ENCODE measurements around the gene TMEM95.

The TMEM95 gene

DNA sequence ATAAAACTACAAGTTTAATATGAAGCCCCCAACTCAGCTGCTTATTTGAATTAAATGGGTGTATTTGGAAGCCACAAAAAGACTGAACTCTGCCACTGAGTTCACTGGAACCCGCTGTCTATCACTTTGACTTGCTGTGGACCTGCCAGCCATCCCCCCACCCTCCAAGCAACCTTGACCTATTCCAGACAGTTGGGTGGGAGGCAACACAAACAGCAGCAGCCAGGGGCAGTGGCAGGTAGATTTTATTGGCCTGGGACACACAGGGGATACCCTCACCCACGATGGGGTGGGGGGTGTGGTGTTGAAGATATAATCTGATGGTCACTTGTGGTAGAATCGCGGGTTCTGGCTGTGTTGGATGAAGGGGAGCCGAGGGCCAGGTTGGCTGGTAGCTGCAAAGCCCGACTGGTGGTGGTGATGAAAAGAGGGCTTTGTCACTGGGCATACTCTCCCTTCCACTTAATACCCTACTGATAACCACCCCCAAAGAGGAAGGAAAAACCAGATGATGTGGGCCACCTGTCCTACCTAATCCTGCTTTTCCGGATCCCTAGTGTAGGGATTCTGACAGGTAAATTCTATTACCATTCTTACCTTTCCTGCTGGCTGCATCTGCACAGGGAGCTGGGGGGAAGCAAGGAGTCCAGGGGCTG, 42.4 kb upstream of the TMEM95 start:
- H3K4me1 ChIP-seq (ENCODE audit: insufficient read depth, low read length): peaks cover 70% of the 10 kb centered on the region
- no peak overlapping the region for H3K9ac ChIP-seq (ENCODE audit: low read depth, low read length)
- ATAC-seq (ENCODE audit: insufficient read depth, low read depth) (no peak), DNase-seq (no peak)
- H3K9me3 ChIP-seq (ENCODE audit: insufficient read depth, low read length, severe bottlenecking): no peaks in the 10 kb centered on the region
- peaks cover 63% of the 10 kb centered on the region for H4K20me1 ChIP-seq (ENCODE audit: insufficient read depth, low read length)
- H3K36me3 ChIP-seq (ENCODE audit: insufficient read depth, low read length): peaks cover 71% of the 10 kb centered on the region
- TF ChIP-seq EZH2 (IDR thresholded peaks at IDR 0.05; ENCODE audit: borderline replicate concordance, low read depth, low read length, severe bottlenecking): no peak
- TF ChIP-seq, protein P1, sequence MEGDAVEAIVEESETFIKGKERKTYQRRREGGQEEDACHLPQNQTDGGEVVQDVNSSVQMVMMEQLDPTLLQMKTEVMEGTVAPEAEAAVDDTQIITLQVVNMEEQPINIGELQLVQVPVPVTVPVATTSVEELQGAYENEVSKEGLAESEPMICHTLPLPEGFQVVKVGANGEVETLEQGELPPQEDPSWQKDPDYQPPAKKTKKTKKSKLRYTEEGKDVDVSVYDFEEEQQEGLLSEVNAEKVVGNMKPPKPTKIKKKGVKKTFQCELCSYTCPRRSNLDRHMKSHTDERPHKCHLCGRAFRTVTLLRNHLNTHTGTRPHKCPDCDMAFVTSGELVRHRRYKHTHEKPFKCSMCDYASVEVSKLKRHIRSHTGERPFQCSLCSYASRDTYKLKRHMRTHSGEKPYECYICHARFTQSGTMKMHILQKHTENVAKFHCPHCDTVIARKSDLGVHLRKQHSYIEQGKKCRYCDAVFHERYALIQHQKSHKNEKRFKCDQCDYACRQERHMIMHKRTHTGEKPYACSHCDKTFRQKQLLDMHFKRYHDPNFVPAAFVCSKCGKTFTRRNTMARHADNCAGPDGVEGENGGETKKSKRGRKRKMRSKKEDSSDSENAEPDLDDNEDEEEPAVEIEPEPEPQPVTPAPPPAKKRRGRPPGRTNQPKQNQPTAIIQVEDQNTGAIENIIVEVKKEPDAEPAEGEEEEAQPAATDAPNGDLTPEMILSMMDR (IDR thresholded peaks at IDR 0.05; ENCODE audit: borderline replicate concordance, extremely low read depth, low read length, poor library complexity, severe bottlenecking): no peak
- no peaks in the 10 kb centered on the region for H3K27me3 ChIP-seq (ENCODE audit: insufficient read depth, low read length, poor library complexity)
- peak overlapping the region; percentile 95; the same call in 1 of the 2 replicates for H3K4me2 ChIP-seq (ENCODE audit: insufficient read depth, low read length)
- H3K4me3 ChIP-seq (ENCODE audit: low read depth in 1 of 2, low read length in 2 of 2): no peak overlapping the region
- no peak overlapping the region for H2AFZ ChIP-seq (ENCODE audit: low read depth, low read length)
- no peak overlapping the region for H3K27ac ChIP-seq (ENCODE audit: low read length)
- peaks cover 79% of the 10 kb centered on the region for H3K79me2 ChIP-seq (ENCODE audit: insufficient read depth, low read length)

DNA sequence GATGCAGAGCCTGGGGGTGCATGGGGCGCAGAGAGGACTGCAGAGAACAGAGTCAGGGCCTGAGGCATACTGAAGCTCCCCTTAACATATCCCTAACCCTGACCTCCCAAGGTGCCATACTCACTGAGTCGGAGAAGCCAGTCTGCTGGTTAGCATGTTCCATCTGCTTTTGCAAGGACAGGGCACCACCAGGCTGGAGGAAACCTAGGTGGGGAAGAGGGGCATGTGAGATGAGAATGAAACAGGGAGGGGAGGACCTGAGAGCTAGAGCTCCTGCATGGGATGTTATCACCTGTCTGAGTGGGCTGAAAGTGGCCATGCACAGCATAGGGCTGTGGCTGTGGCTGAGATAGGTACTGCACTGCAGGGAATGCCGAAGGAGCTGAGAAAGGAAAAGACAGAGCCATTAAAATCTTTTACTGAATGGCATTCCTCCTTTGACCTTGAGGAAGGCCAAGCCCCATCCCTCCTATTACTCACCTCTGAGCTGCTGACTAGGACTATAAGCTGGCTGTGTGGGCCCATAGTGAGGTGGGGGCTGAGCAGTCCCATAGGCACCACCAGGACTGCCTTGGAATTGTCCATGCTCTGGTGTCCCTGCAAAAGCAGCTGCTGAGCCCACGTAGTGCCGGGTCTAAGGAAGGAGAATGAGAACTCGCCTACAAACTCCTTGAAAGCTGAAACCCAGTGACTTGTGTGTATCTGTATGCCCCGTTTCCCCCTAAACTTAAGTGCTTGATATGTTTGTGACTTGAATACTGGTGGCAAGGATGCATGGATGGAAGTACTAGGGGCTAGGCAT, 41.7 kb upstream of the TMEM95 start:
- no peak overlapping the region for H2AFZ ChIP-seq (ENCODE audit: low read depth, low read length)
- no peak overlapping the region for H3K27ac ChIP-seq (ENCODE audit: low read length)
- H3K9me3 ChIP-seq (ENCODE audit: insufficient read depth, low read length, severe bottlenecking): no peaks in the 10 kb centered on the region
- DNase-seq (peak; percentile 28), ATAC-seq (ENCODE audit: insufficient read depth, low read depth) (peak; percentile 18; the same call in 2 of the 3 replicates)
- H3K79me2 ChIP-seq (ENCODE audit: insufficient read depth, low read length): peaks cover 71% of the 10 kb centered on the region
- H3K9ac ChIP-seq (ENCODE audit: low read depth, low read length): 0 out of 2 replicates have a peak overlapping the region, but pooled peaks have one; percentile 69
- TF ChIP-seq, protein P1 (IDR thresholded peaks at IDR 0.05; ENCODE audit: borderline replicate concordance, extremely low read depth, low read length, poor library complexity, severe bottlenecking): peak; percentile 38
- no peak for TF ChIP-seq EZH2 (IDR thresholded peaks at IDR 0.05; ENCODE audit: borderline replicate concordance, low read depth, low read length, severe bottlenecking)
- H4K20me1 ChIP-seq (ENCODE audit: insufficient read depth, low read length): peaks cover 61% of the 10 kb centered on the region
- peaks cover 76% of the 10 kb centered on the region for H3K36me3 ChIP-seq (ENCODE audit: insufficient read depth, low read length)
- peaks cover 70% of the 10 kb centered on the region for H3K4me1 ChIP-seq (ENCODE audit: insufficient read depth, low read length)
- H3K4me2 ChIP-seq (ENCODE audit: insufficient read depth, low read length): peak overlapping the region; percentile 95
- H3K27me3 ChIP-seq (ENCODE audit: insufficient read depth, low read length, poor library complexity): no peaks in the 10 kb centered on the region
- H3K4me3 ChIP-seq (ENCODE audit: low read depth in 1 of 2, low read length in 2 of 2): peak overlapping the region in 1 of 2 experiments; percentile 88; a peak in 2 of 4 replicates

DNA sequence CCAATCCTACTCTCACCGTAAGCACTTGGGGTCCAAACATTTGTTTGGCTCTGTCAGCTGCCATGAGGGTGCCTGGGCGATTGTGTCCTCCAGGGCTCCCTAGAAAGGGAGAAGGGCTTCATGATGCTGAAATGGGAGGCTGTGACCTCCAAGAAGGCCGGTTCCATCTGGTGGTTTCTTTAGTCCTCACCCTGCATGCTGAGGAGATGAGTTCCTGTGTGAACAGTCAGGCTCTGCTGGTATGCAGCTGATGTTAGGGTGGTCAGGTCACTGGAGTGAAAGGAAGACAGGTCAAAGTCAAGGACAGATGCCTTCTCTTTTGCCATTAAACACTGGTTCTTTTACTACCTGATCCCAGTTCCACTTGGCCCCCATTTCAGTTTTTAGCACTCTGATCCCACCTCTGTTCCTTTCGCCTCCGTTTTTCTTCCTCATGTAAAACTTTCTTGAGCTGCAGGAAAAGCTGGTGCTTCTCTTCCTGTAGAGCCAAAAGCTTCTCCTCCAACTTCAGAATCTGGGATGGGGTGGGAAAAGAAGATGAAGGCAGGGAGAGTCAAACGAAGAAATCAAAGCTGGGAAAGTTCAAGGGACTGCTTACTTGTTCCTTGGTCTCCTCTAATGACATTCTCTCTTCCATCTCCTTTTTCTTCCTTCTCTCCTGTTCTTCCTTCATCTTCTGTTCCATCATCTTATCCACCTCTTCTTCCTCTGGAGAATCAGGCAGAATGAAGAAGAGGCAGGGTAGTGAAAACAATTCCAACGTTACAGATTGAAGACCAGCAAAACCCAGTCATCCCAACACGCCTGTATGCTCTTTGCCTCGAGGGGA, 40.9 kb upstream of the TMEM95 start:
- Histone ChIP-seq H3K9me3 (ENCODE audit: insufficient read depth, low read length, severe bottlenecking) (no peaks in the 10 kb centered on the region), H3K9ac (ENCODE audit: low read depth, low read length) (peak overlapping the region; percentile 69), H3K36me3 (ENCODE audit: insufficient read depth, low read length) (peaks cover 80% of the 10 kb centered on the region), H3K4me2 (ENCODE audit: insufficient read depth, low read length) (peak overlapping the region; percentile 95), H3K79me2 (ENCODE audit: insufficient read depth, low read length) (peaks cover 63% of the 10 kb centered on the region), H4K20me1 (ENCODE audit: insufficient read depth, low read length) (peaks cover 53% of the 10 kb centered on the region), H3K4me1 (ENCODE audit: insufficient read depth, low read length) (peaks cover 62% of the 10 kb centered on the region), H3K27me3 (ENCODE audit: insufficient read depth, low read length, poor library complexity) (no peaks in the 10 kb centered on the region), H3K27ac (ENCODE audit: low read length) (peak overlapping the region; percentile 75), H3K4me3 (ENCODE audit: low read depth in 1 of 2, low read length in 2 of 2) (peak overlapping the region; percentile 45 to 88; a peak in 3 of 4 replicates), H2AFZ (ENCODE audit: low read depth, low read length) (no peak overlapping the region)
- ATAC-seq (ENCODE audit: insufficient read depth, low read depth) (no peak), DNase-seq (no peak)
- TF ChIP-seq, protein P1 (IDR thresholded peaks at IDR 0.05; ENCODE audit: borderline replicate concordance, extremely low read depth, low read length, poor library complexity, severe bottlenecking): no peak
- TF ChIP-seq EZH2 (IDR thresholded peaks at IDR 0.05; ENCODE audit: borderline replicate concordance, low read depth, low read length, severe bottlenecking): no peak

Data from DND-41 (cell line).